ENCODE measurements around the gene CAPZA2.
A peak's percentile ranks its signal among the peaks of the same experiment; 100 is the strongest.
"Not testable (repeated sequence)": the region's sequence is repeated elsewhere in the genome, so short reads cannot be mapped to it uniquely, and the experiment has no call there.

CAPZA2 gene
- 98.6 to 155 reads per million in 2 experiments for total RNA-seq

DNA sequence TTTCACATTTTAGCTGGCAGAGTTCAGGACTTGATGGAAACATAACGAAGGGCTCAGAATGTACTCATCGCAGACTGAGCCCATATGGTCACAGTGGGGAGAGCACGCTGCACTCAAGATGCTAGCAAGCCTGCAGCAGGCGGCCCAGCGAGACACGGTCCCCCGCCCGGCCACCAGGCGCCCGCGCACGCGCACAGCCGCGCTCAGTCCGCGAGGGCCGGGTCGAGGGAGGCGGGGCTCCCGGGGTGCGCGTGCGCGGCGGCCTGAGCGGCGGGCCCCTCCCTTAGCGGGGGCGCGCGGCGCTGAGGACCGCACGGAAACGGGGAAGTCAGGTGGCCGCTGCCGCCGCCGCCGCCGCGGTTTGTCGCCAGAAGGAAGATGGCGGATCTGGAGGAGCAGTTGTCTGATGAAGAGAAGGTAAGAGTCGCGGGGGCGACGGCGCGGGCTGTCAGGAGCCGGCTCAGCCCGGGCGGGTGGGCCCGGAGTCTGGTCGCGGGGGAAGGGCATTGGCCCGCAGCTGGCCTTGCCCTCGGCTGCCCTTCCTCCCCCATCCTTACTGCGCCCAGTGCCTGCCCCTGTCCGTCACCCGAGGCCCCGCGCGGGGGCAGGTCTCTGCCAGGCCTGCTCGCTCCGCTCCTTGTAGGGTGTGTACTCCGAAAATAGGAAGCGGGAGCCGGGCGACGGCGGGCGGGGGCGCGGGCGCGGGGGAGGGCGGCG lies at the start of gene CAPZA2:
Gene CAPZA2, plus strand, starts transcription at position 354 of the 717 bp plus-strand sequence. Its CDS starts 25 bp downstream, at position 379.
- DNase-seq (ENCODE audit: low read depth): peak; percentile 92

GRCh38 chr7:116812860-116813259 lies 49.5 kb upstream of the CAPZA2 start:
- DNase-seq (ENCODE audit: low read depth): no peak

DNA sequence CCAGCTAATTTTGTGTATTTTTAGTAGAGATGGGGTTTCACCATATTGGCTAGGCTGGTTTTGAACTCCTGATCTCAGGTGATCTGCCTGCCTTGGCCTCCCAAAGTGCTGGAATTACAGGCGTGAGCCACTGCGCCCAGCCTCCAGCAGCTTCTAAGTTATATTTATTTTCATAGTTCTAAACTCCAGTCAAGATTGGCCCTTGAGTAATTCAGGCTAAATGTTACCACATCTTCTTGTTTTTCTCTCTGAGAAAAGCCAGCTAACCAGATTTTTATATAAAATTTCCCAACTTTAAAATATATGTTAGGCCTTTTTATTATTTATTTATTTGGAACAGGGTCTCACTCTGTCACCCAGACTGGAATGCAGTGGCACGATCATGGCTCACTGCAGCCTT lies 49.0 kb upstream of the CAPZA2 start:
- not testable (repeated sequence) for DNase-seq (ENCODE audit: low read depth)

GRCh38 chr7:116815041-116815440 lies 47.3 kb upstream of the CAPZA2 start:
- no peak for DNase-seq (ENCODE audit: low read depth)

- DNase-seq (ENCODE audit: low read depth): no peak
These were observed 42.2 kb upstream of the CAPZA2 start for GRCh38 chr7:116820149-116820548.

- not testable (repeated sequence) for DNase-seq (ENCODE audit: low read depth)
These were observed 40.7 kb upstream of the CAPZA2 start for GRCh38 chr7:116821647-116822046.

DNA sequence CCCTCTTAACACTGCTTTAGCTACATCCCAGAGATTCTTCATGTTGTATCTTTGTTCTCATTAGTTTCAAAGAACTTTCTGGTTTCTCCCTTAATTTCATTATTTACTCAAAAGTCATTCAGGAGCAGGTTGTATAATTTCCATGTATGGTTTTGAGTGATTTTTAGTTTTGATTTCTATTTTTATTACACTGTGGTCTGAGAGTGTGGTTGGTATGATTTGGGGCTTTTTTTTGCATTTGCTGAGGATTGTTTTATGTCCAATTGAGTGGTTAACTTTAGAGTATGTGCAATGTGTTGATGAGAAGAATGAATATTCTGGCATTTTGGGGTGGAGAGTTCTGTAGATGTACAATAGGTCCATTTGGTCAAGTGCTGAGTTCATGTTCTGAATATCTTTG lies 37.9 kb upstream of the CAPZA2 start:
- no peak for DNase-seq (ENCODE audit: low read depth)

GRCh38 chr7:116828281-116828680 lies 34.1 kb upstream of the CAPZA2 start:
- no peak for DNase-seq (ENCODE audit: low read depth)

DNA sequence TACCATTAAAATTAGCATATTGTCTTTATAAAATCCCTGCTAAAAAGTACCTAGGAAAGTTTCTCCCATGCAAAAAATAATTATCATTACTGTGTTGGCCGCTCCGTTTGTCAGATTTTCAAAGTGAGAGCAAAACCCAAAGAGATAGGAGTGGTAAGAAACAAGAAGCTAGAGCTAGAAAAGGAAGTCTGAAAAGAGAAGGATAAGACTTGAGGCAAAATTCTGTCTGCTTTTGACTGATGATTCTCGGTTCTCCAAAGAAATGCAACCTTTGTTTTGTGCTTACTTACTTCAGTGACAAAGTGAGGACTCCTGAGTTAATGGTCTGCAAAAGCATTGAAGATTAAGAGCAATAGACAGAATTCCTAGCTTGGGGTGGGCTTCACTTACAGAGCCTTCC lies 33.3 kb upstream of the CAPZA2 start:
- no peak for DNase-seq (ENCODE audit: low read depth)

DNA sequence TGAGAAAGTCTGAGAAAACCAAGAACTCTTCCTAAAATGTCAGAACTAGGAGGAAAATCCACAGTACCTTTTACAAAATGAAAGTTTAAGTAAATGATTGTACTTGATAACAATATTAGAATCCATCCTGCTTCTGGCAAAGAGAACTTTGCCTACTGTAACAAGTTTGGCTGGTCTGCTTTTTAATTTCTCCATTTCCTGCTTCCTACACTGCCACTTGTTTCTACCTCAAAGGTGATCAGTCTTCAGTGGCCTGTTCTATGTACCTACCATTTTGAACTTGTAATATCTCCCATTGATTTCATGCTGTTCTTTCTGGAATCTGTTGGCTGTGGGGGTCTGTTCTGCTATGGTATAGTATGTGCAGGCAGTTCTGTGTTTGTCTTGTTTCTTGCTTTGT lies 32.9 kb upstream of the CAPZA2 start:
- DNase-seq (ENCODE audit: low read depth): no peak

DNA sequence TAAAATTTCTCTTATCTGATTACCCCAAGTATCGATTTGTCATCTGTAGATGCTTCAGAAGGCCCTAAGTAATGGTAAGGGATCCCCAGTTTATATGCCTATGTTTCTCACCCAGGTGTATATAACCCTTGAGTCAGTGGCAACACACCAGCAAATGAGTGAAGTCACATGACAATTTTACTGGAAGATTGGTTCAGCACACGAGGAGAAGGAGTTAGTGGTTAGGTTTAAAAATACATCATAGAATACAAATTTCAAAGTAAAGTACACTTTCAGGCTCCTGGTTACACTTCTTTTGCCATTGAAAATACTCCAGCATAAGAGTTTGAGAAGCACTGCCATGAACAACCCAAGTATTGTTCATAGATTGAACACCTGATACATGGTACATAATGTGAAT lies 29.7 kb upstream of the CAPZA2 start:
- no peak for DNase-seq (ENCODE audit: low read depth)

DNA sequence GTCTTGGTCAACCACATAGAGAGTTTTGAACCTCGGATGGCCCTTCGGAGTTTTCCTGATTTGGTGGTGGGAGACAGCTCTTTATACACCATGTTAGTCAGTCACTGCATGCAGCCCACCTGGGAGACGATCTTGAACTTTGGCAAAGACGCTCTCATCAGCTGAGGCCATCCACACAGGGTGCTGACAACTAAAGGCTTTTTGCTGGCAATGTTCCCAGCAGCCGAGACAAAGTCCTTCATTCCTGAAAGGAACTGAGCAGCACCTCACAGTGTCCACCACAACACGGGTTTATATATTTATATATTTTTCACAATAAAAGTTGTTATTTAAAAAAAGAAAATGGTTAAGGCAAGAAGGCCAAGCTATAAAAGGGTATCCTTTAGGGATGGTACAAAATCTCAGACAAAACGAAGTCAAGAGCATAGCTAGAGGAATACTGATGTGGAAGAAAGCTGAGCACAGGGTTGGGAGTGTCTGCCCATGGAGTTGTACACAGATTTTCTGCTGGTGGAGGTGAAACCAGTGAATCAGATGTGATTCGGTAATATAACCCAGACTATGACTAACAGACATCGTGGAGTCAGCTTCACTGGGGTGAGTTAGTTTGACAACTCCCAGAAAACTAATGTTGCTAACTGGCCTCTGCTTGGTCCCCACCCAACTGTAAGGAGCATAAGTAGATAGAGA lies 27.4 kb upstream of the CAPZA2 start:
- no peak for DNase-seq (ENCODE audit: low read depth)

- no peak for DNase-seq (ENCODE audit: low read depth)
These were observed 26.3 kb upstream of the CAPZA2 start for GRCh38 chr7:116836048-116836447.

- DNase-seq (ENCODE audit: low read depth): no peak
These were observed 25.5 kb upstream of the CAPZA2 start for GRCh38 chr7:116836911-116837310.

DNA sequence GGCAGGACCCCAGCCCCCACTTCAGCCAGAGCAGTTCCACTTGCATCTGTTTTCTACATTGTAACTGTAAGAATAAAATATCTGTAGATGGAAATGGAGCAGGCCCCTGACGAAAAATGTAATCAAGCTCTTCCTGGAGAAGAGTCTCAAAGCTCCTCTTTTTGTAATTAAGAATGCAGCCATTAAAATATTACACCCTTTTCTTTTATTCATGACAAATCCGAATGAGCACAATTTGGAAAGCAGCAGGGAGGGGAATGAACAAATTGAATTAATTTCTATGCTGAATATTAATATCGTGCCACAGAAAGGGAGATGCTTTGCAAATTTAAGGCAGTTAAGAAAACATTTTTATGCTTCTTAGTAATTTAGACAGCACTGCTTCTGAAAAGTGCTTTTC lies 24.8 kb upstream of the CAPZA2 start:
- DNase-seq (ENCODE audit: low read depth): no peak

DNA sequence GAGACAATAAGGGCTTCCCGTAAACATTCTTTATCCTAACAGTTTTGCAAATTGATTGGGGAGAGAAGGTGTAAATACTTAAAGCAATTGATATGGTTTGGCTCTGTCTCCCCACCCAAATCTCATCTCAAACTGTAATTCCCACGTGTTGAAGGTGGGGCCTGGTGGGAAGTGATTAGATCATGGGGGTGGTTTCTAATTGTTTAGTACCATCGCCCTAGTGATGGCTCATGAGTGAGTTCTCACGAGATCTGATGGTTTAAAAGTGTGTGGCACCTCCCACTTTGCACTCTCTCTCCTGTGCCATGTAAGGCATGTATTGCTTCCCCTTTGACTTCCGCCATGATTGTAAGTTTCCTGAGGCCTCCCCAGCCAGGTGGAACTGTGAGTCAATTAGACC lies 22.1 kb upstream of the CAPZA2 start:
- DNase-seq (ENCODE audit: low read depth): no peak

DNA sequence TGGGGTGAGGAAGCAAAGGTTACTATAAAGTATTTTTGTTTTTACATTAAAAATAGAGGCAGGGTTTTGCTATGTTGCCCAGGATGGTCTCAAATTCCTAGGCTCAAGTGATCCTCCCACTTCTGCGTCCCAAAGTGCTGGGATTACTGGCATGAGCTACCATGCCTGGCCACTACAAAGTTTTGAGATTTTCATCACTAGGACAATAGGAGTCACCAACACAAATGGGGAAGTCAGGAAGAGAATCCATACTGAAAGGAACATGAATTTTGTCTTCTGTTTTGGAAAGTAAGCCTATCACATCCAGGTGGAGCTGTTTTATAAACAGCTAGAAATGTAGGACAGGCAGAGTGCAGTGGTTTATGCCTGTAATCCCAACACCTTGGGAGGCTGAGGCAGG lies 20.0 kb upstream of the CAPZA2 start:
- no peak for DNase-seq (ENCODE audit: low read depth)

- DNase-seq (ENCODE audit: low read depth): no peak
These were observed 19.0 kb upstream of the CAPZA2 start for GRCh38 chr7:116843378-116843777.

- DNase-seq (ENCODE audit: low read depth): no peak
These were observed 11.2 kb upstream of the CAPZA2 start for GRCh38 chr7:116851175-116851574.

DNA sequence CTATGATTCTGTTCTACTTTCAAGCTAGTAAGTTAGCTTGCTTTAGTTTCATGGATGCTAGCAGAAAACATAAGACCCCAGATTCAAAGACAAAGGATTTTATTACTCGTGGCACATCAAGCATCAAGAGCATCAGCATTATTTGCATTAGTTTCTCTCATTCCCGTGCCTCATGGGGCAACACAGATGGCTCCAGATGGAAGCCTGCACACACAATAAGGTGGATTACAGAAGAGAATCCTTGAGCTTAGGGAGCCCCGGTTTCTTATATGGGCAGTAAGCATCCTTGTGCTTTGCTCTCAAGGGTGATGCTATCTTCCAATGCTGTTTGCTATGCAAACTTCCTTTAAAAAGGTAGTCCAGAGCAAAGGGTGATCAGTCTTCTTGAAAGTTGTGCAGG lies 10.7 kb upstream of the CAPZA2 start:
- no peak for DNase-seq (ENCODE audit: low read depth)

GRCh38 chr7:116854132-116854531 lies 8.3 kb upstream of the CAPZA2 start:
- DNase-seq (ENCODE audit: low read depth): no peak

GRCh38 chr7:116857052-116857451 lies 5.3 kb upstream of the CAPZA2 start:
- no peak for DNase-seq (ENCODE audit: low read depth)

GRCh38 chr7:116859323-116859722 lies 3.1 kb upstream of the CAPZA2 start:
- no peak for DNase-seq (ENCODE audit: low read depth)

GRCh38 chr7:116861717-116862116 lies 670 bp upstream of the CAPZA2 start:
- DNase-seq (ENCODE audit: low read depth): no peak

All from T follicular helper cell (primary cell).